H1 (cell line): ENCODE results near the gene HMGXB3. TPM values are rescaled to one million over a fixed set of nuclear protein-coding genes. Genes with fewer than 3 reads are reported as not detected.

Experiments used
- CTCF ChIA-PET: fragments of 300-600 bp; sonication (Branson Sonifier 250); formaldehyde crosslinking; loops from one replicate; lab custom pipeline; 2021; ENCODE audit not compliant: partially characterized antibody; lab: Charles Lee
- POLR2A ChIA-PET: fragments of 300-600 bp; sonication (Branson Sonifier 250); formaldehyde crosslinking; loops from one replicate; lab custom pipeline; 2021; ENCODE audit warnings: inconsistent platforms; ENCODE audit not compliant: partially characterized antibody; lab: Charles Lee
- DNase-seq, 2 experiments: peaks; one replicate each; pipeline versions ENCODE4 v3.0.0 to v3.0.0-alpha.2; 2010 to 2022; ENCODE audit warnings: low spot score in 2 of 2, low read depth in 1 of 2, mixed read lengths in 1 of 2
- FAIRE-seq: peaks from 2 replicates; lab custom pipeline; 2011; peaks lifted over from hg19 to GRCh38; lab: Jason Lieb, UNC
- H2AFZ ChIP-seq: 2 replicates; pipeline ENCODE4 v1.8.1; 2012; ENCODE audit warnings: low read length, inconsistent platforms
- H2AK5ac ChIP-seq: 2 replicates; pipeline ENCODE4 v1.6.1; 2013; ENCODE audit warnings: low read depth, low read length
- H2BK120ac ChIP-seq: replicated peaks from 2 replicates; pipeline ENCODE3; 2013; ENCODE audit warnings: low read depth, low read length, inconsistent platforms
- H2BK12ac ChIP-seq: 2 replicates; pipeline ENCODE4 v1.6.1; 2013; ENCODE audit warnings: low read depth, low read length
- H2BK15ac ChIP-seq: 2 replicates; pipeline ENCODE4 v1.6.1; 2013; ENCODE audit warnings: low read length
- H2BK20ac ChIP-seq: 2 replicates; pipeline ENCODE4 v1.6.1; 2013; ENCODE audit warnings: low read length
- H2BK5ac ChIP-seq: 2 replicates; pipeline ENCODE4 v1.6.1; 2013; ENCODE audit warnings: low read depth, low read length
- H3K14ac ChIP-seq: 2 replicates; pipeline ENCODE4 v1.6.1; 2013; ENCODE audit warnings: inconsistent platforms; ENCODE audit not compliant: insufficient read length
- H3K18ac ChIP-seq: 2 replicates; pipeline ENCODE4 v1.6.1; 2013; ENCODE audit warnings: low read length; ENCODE audit errors: extremely low read depth
- H3K23ac ChIP-seq: 2 replicates; pipeline ENCODE4 v1.6.1; 2013; ENCODE audit warnings: inconsistent platforms; ENCODE audit not compliant: insufficient read length
- H3K23me2 ChIP-seq: 2 replicates; pipeline ENCODE4 v1.6.1; 2013; ENCODE audit warnings: low read depth, low read length
- H3K27ac ChIP-seq: 2 replicates; pipeline ENCODE4 v1.6.1; 2011; ENCODE audit warnings: low read depth, low read length, inconsistent platforms
- H3K27me3 ChIP-seq, 4 experiments: replicated peaks in 1 of 4; 1 replicate in 1 of 4; 2 replicates in 3 of 4; pipeline versions ENCODE4 v1.6.1 to v1.8.1; 2011 to 2013; ENCODE audit warnings: low read length in 3 of 4, mild to moderate bottlenecking in 3 of 4, inconsistent platforms in 2 of 4, mixed read lengths in 2 of 4, moderate library complexity in 1 of 4; ENCODE audit not compliant: control insufficient read depth in 3 of 4, insufficient read depth in 3 of 4; ENCODE audit errors: extremely low read depth in 1 of 4
- H3K36me3 ChIP-seq, 4 experiments: 2 replicates each; pipeline versions ENCODE4 v1.6.1 to v1.8.1; 2011 to 2013; ENCODE audit warnings: mild to moderate bottlenecking in 4 of 4, low read length in 3 of 4, moderate library complexity in 2 of 4, control low read depth in 1 of 4, inconsistent platforms in 1 of 4; ENCODE audit not compliant: insufficient read depth in 4 of 4, control insufficient read depth in 2 of 4
- H3K4ac ChIP-seq: replicated peaks from 2 replicates; pipeline ENCODE3; 2013; ENCODE audit warnings: low read length, low read depth, mixed read lengths, inconsistent platforms; ENCODE audit not compliant: insufficient read length
- H3K4me1 ChIP-seq, 4 experiments: replicated peaks in 1 of 4; 1 replicate in 1 of 4; 2 replicates in 3 of 4; pipeline versions ENCODE4 v1.6.1 to v1.8.1; 2011 to 2013; ENCODE audit warnings: low read length in 3 of 4, inconsistent platforms in 2 of 4, mixed read lengths in 1 of 4; ENCODE audit not compliant: insufficient read depth in 4 of 4, control insufficient read depth in 3 of 4
- H3K4me2 ChIP-seq, 2 experiments: 2 replicates each; pipeline versions ENCODE4 v1.6.1 to v1.8.1; 2011 to 2013; ENCODE audit warnings: low read depth in 2 of 2, low read length in 2 of 2, control low read depth in 1 of 2, inconsistent platforms in 1 of 2, mild to moderate bottlenecking in 1 of 2; ENCODE audit not compliant: insufficient read depth in 1 of 2
- H3K4me3 ChIP-seq, 4 experiments: fragments of 200-600, 300-600 bp in 1 of 4; sonication (generic), shearing (Covaris generic), sonication (Bioruptor Twin) in 1 of 4; 2 replicates each; pipeline versions ENCODE4 v1.5.1 to v1.8.1; 2011 to 2016; ENCODE audit warnings: low read length in 4 of 4, low read depth in 3 of 4, control low read depth in 2 of 4, inconsistent platforms in 2 of 4, mild to moderate bottlenecking in 2 of 4, mixed read lengths in 1 of 4, moderate library complexity in 1 of 4; ENCODE audit not compliant: insufficient read depth in 2 of 4; ENCODE audit errors: extremely low read depth in 1 of 4
- H3K56ac ChIP-seq: replicated peaks from 2 replicates; pipeline ENCODE3; 2013; ENCODE audit warnings: low read depth, mild to moderate bottlenecking, mixed read lengths, low read length, inconsistent platforms; ENCODE audit not compliant: insufficient read length
- H3K79me1 ChIP-seq: 2 replicates; pipeline ENCODE4 v1.6.1; 2013; ENCODE audit warnings: low read depth, low read length, control low read depth
- H3K79me2 ChIP-seq, 2 experiments: 2 replicates each; pipeline versions ENCODE4 v1.6.1 to v1.8.1; 2012 to 2013; ENCODE audit warnings: low read length in 2 of 2, mild to moderate bottlenecking in 2 of 2, inconsistent platforms in 1 of 2; ENCODE audit not compliant: insufficient read depth in 2 of 2, control insufficient read depth in 1 of 2
- H3K9ac ChIP-seq, 4 experiments: replicated peaks in 1 of 4; 1 replicate in 1 of 4; 2 replicates in 3 of 4; pipeline versions ENCODE4 v1.6.1 to v1.8.1; 2011 to 2013; ENCODE audit warnings: low read depth in 3 of 4, low read length in 3 of 4, control low read depth in 2 of 4, mild to moderate bottlenecking in 2 of 4, moderate library complexity in 2 of 4, inconsistent platforms in 1 of 4; ENCODE audit errors: extremely low read depth in 1 of 4
- H3K9me3 ChIP-seq, 2 experiments: 2 replicates each; pipeline versions ENCODE4 v1.6.1 to v1.8.1; 2012 to 2013; ENCODE audit warnings: mild to moderate bottlenecking in 2 of 2, moderate library complexity in 2 of 2, control low read depth in 1 of 2, inconsistent platforms in 1 of 2, low read depth in 1 of 2, low read length in 1 of 2, mixed read lengths in 1 of 2; ENCODE audit not compliant: insufficient read depth in 2 of 2
- H4K20me1 ChIP-seq, 2 experiments: replicated peaks in 1 of 2; 2 replicates each; pipeline versions ENCODE3 to v1.8.1; 2011 to 2013; ENCODE audit warnings: inconsistent platforms in 2 of 2, low read length in 2 of 2, mild to moderate bottlenecking in 1 of 2; ENCODE audit not compliant: insufficient read depth in 2 of 2, control insufficient read depth in 1 of 2
- H4K5ac ChIP-seq: 2 replicates; pipeline ENCODE4 v1.6.1; 2013; ENCODE audit warnings: low read length, low read depth, mixed read lengths, inconsistent platforms; ENCODE audit not compliant: insufficient read length
- H4K8ac ChIP-seq: 2 replicates; pipeline ENCODE4 v1.8.0; 2013; ENCODE audit warnings: mild to moderate bottlenecking, moderate library complexity, low read length, inconsistent platforms; ENCODE audit not compliant: insufficient read depth; ENCODE audit errors: extremely low read depth
- H4K91ac ChIP-seq: replicated peaks from 2 replicates; pipeline ENCODE3; 2013; ENCODE audit warnings: low read length, mixed read lengths, inconsistent platforms; ENCODE audit not compliant: insufficient read length
- ATF2 ChIP-seq: IDR thresholded peaks from 2 replicates; pipeline ENCODE4 v1.6.1; 2012; ENCODE audit warnings: low read length, inconsistent platforms
- BACH1 ChIP-seq: IDR thresholded peaks from 2 replicates; pipeline ENCODE4 v1.6.1; 2012; ENCODE audit warnings: low read length, improper control_type of control experiment
- GTF2F1 ChIP-seq: IDR thresholded peaks from 2 replicates; pipeline ENCODE4 v1.6.1; 2012; ENCODE audit warnings: low read depth, low read length, improper control_type of control experiment, borderline replicate concordance
- JUND ChIP-seq: IDR thresholded peaks from 2 replicates; pipeline ENCODE4 v1.6.1; 2011; ENCODE audit warnings: mild to moderate bottlenecking, improper control_type of control experiment, low read length
- MAFK ChIP-seq: IDR thresholded peaks from 2 replicates; pipeline ENCODE4 v1.6.1; 2012; ENCODE audit warnings: low read depth, mild to moderate bottlenecking, improper control_type of control experiment, low read length
- POU5F1 ChIP-seq: IDR thresholded peaks from 2 replicates; pipeline ENCODE4 v1.6.1; 2011; ENCODE audit warnings: low read depth, mild to moderate bottlenecking, low read length, moderate library complexity
- RXRA ChIP-seq: IDR thresholded peaks from 2 replicates; pipeline ENCODE4 v1.6.1; 2011; ENCODE audit warnings: low read depth, mild to moderate bottlenecking, low read length, moderate library complexity; ENCODE audit not compliant: insufficient read depth
- TAF7 ChIP-seq: optimal IDR thresholded peaks from 2 replicates; pipeline ENCODE3; 2011; ENCODE audit warnings: low read depth, mild to moderate bottlenecking, inconsistent platforms, low read length, moderate library complexity, borderline replicate concordance
- WGBS, 2 experiments: shearing (Covaris generic) in 1 of 2; methylation state at CpG; one replicate each; pipeline versions ENCODE4 v1.1.6 to v1.1.7; 2013 to 2015; ENCODE audit warnings: low lambda C conversion rate in 2 of 2, mixed read lengths in 2 of 2, inconsistent platforms in 1 of 2, low coverage in 1 of 2, missing lambda C conversion rate in 1 of 2; ENCODE audit not compliant: insufficient replicate concordance in 2 of 2, insufficient coverage in 1 of 2, insufficient read length in 1 of 2; ENCODE audit errors: extremely low coverage in 1 of 2, missing lambda C conversion rate in 1 of 2; 5-methylcytosine and 5-hydroxymethylcytosine counted together
- polyA plus RNA-seq, 7 experiments: library from polyadenylated mRNA; depleted of rRNA in 3 of 7; stranded (reverse) in 5 of 7; unstranded in 2 of 7; fragments of >200 nt in 5 of 7; fragments of 200-250 nt in 2 of 7; gene quantifications; 1 replicate in 5 of 7; 2 replicates in 1 of 7; 4 replicates in 1 of 7; pipeline versions ENCODE4 v1.2.1 to v1.2.3, GENCODE V29; 2011 to 2013; ENCODE audit warnings: missing spikeins in 2 of 7, mixed read lengths in 2 of 7
- total RNA-seq: library from RNA; stranded (reverse); fragmentation: NEBNext Ultra II Directional; extraction: Animal tissue kit (Norgen Biotek cat#: 25700); gene quantifications from 2 replicates; pipeline ENCODE4 v1.2.1, GENCODE V29; 2021

HMGXB3 gene
- total and polyA plus RNA-seq, 2 of the 8 experiments (the other 6 are each of a cell fraction or from before 2014, with no cell fraction given), result 26.8 to 28.0 TPM

- peaks cover 3% of the 10 kb centered on the region; the same call in 1 of the 2 replicates for H3K23me2 ChIP-seq
- no peak overlapping the region for H4K91ac ChIP-seq
- H2BK5ac ChIP-seq, result no peak overlapping the region
- H3K4me1 ChIP-seq, result no peaks in the 10 kb centered on the region; a peak in 3 of 7 replicates
- no peak overlapping the region for H2BK12ac ChIP-seq
- H3K27ac ChIP-seq, result no peak overlapping the region
- no peak overlapping the region for H3K4me3 ChIP-seq
- H3K18ac ChIP-seq, result no peak overlapping the region
- H2BK20ac ChIP-seq, result no peak overlapping the region
- no peak overlapping the region for H2BK15ac ChIP-seq
- FAIRE-seq, result no peak
- H3K23ac ChIP-seq, result no peak overlapping the region
- H3K14ac ChIP-seq, result no peak overlapping the region
- no peak overlapping the region for H3K4me2 ChIP-seq
- H4K20me1 ChIP-seq, result peaks cover 14 to 21% of the 10 kb centered on the region in 2 experiments
- no peak overlapping the region for H3K56ac ChIP-seq
- H2AK5ac ChIP-seq, result no peak overlapping the region
- no peak overlapping the region for H3K9ac ChIP-seq
- no peak overlapping the region for H2BK120ac ChIP-seq
- no peak overlapping the region for H4K5ac ChIP-seq
- H3K79me1 ChIP-seq, result peaks cover 5% of the 10 kb centered on the region; the same call in 1 of the 2 replicates
- H3K27me3 ChIP-seq, result no peaks in the 10 kb centered on the region
- no peak overlapping the region for H4K8ac ChIP-seq
- CTCF ChIA-PET, result interaction anchor here (0.6 to 1.9 kb wide), 10 partner anchors 10 to 1049 kb away, joined by 3 to 7 read pairs (median 4); no protein-coding TSS in a partner anchor
- H3K36me3 ChIP-seq, result peaks cover 4 to 45% (median 21%) of the 10 kb centered on the region in 4 experiments
- H3K79me2 ChIP-seq, result peaks cover 5 to 39% of the 10 kb centered on the region in 2 experiments
- H3K4ac ChIP-seq, result no peak overlapping the region
- no peak for TF ChIP-seq BACH1
- TF ChIP-seq RXRA, result no peak
- TF ChIP-seq GTF2F1, result no peak
- no peak for TF ChIP-seq JUND
- TF ChIP-seq POU5F1, result no peak
- TF ChIP-seq TAF7, result no peak
- no peak for TF ChIP-seq ATF2
- TF ChIP-seq MAFK, result no peak
- TF ChIP-seq, all 59 proteins: peak for 0
- DNase-seq, result no peak
- no peak overlapping the region for H2AFZ ChIP-seq
- 98% methylated on average over 4 of the region's 4 CpGs; no CpG with 5 or more reads in 1 of the 2 experiments for WGBS, 2 experiments
- POLR2A ChIA-PET, result interaction anchor here (1.1 kb wide), 1 partner anchor 9 kb away, joined by 3 read pairs; no protein-coding TSS in a partner anchor
- no peaks in the 10 kb centered on the region for H3K9me3 ChIP-seq
Observed at GRCh38 chr5:150006318-150006717, 5.8 kb downstream of the HMGXB3 start.
